Stimulated activated CD8-positive, alpha-beta memory T cell treated with anti-CD3 and anti-CD28 coated beads, Interleukin-15, amount 100 ng/mL, for 4 hours (primary cell): ENCODE measurements around the gene UNC93A.
"Not testable (repeated sequence)": the region's sequence is repeated elsewhere in the genome, so short reads cannot be mapped to it uniquely, and the experiment has no call there.

ENCODE experiments used
- DNase-seq, 2 donors: peaks; one replicate each; pipeline ENCODE4 v3.0.0-alpha.2; 2020; ENCODE audit warnings: low read depth in 2 of 2

UNC93A gene

GRCh38 chr6:167309355-167310192 is 18.5 kb downstream of the UNC93A start:
- DNase-seq: not testable (repeated sequence)

- DNase-seq: no peak
These were observed 20.2 kb downstream of the UNC93A start for GRCh38 chr6:167311286-167311685.

- DNase-seq: not testable (repeated sequence)
These were observed 20.6 kb downstream of the UNC93A start for GRCh38 chr6:167311691-167312090.

- no peak for DNase-seq
These were observed 23.2 kb downstream of the UNC93A start for GRCh38 chr6:167314180-167314821.

- no peak for DNase-seq
These were observed 26.1 kb downstream of the UNC93A start for GRCh38 chr6:167317172-167317571.

- not testable (repeated sequence) for DNase-seq
These were observed 27.2 kb downstream of the UNC93A start for GRCh38 chr6:167318354-167318753.

GRCh38 chr6:167318856-167319255 is 27.7 kb downstream of the UNC93A start:
- DNase-seq: not testable (repeated sequence)

GRCh38 chr6:167319856-167320753 is 29.0 kb downstream of the UNC93A start:
- not testable (repeated sequence) for DNase-seq

- not testable (repeated sequence) for DNase-seq
These were observed 29.6 kb downstream of the UNC93A start for GRCh38 chr6:167320754-167321056.

- DNase-seq: not testable (repeated sequence)
These were observed 30.1 kb downstream of the UNC93A start for GRCh38 chr6:167321185-167321584.

GRCh38 chr6:167323111-167323510 is 32.0 kb downstream of the UNC93A start:
- no peak for DNase-seq

GRCh38 chr6:167324111-167324510 is 33.0 kb downstream of the UNC93A start:
- no peak for DNase-seq

GRCh38 chr6:167325766-167326165 is 34.7 kb downstream of the UNC93A start:
- no peak for DNase-seq

- DNase-seq: no peak
These were observed 36.3 kb downstream of the UNC93A start for GRCh38 chr6:167327391-167327790.

GRCh38 chr6:167328086-167328485 is 37.0 kb downstream of the UNC93A start:
- DNase-seq: no peak

GRCh38 chr6:167329014-167329413 is 37.9 kb downstream of the UNC93A start:
- DNase-seq: no peak

GRCh38 chr6:167330750-167331149 is 39.6 kb downstream of the UNC93A start:
- no peak for DNase-seq

- no peak for DNase-seq
These were observed 40.5 kb downstream of the UNC93A start for GRCh38 chr6:167331565-167331964.

- no peak for DNase-seq
These were observed 45.9 kb downstream of the UNC93A start for GRCh38 chr6:167336844-167337630.

GRCh38 chr6:167337675-167338449 is 46.7 kb downstream of the UNC93A start:
- DNase-seq: no peak
